HepG2 (cell line): ENCODE data around the gene RIPOR1. TPM values are rescaled to one million over a fixed set of nuclear protein-coding genes. Genes with fewer than 3 reads are reported as not detected.

Experiments
- ATM ChIP-seq: fragments of 450-650 bp; IDR thresholded peaks from 2 replicates; pipeline ENCODE4 v1.7.1; 2017; ENCODE audit warnings: mild to moderate bottlenecking, borderline replicate concordance
- FOXP4 ChIP-seq: sonication (generic); formaldehyde crosslinking; IDR thresholded peaks from 2 replicates; pipeline ENCODE4 v1.4.0; 2020; ENCODE audit warnings: missing genetic modification reagents
- HES4 ChIP-seq: sonication (generic); formaldehyde crosslinking; IDR thresholded peaks from 2 replicates; pipeline ENCODE4 v1.9.0; 2021; ENCODE audit warnings: mild to moderate bottlenecking, missing genetic modification reagents, borderline replicate concordance
- HOXA5 ChIP-seq: sonication (generic); formaldehyde crosslinking; IDR thresholded peaks from 2 replicates; pipeline ENCODE4 v1.4.0; 2020; ENCODE audit warnings: missing genetic modification reagents
- MEF2D ChIP-seq: sonication (generic); formaldehyde crosslinking; IDR thresholded peaks from 2 replicates; pipeline ENCODE4 v1.5.1; 2020; ENCODE audit warnings: mild to moderate bottlenecking, missing genetic modification reagents
- MTA1 ChIP-seq: sonication (generic); formaldehyde crosslinking; IDR thresholded peaks from 2 replicates; pipeline ENCODE4 v1.4.0; 2020; ENCODE audit warnings: missing genetic modification reagents, mild to moderate bottlenecking, borderline replicate concordance
- NR1H2 ChIP-seq: sonication (generic); formaldehyde crosslinking; IDR thresholded peaks from 2 replicates; pipeline ENCODE4 v1.8.1; 2022; ENCODE audit warnings: low read depth, missing genetic modification reagents, borderline replicate concordance
- RFXAP ChIP-seq: sonication (generic); formaldehyde crosslinking; IDR thresholded peaks from 2 replicates; pipeline ENCODE4 v1.4.0; 2020; ENCODE audit warnings: missing genetic modification reagents, borderline replicate concordance
- SATB2 ChIP-seq: sonication (generic); formaldehyde crosslinking; IDR thresholded peaks from 2 replicates; pipeline ENCODE4 v1.5.0; 2020; ENCODE audit warnings: missing genetic modification reagents
- SMARCE1 ChIP-seq: fragments of 450-650 bp; IDR thresholded peaks from 2 replicates; pipeline ENCODE4 v1.6.1; 2017; ENCODE audit warnings: borderline replicate concordance
- SNAI1 ChIP-seq: sonication (generic); formaldehyde crosslinking; IDR thresholded peaks from 2 replicates; pipeline ENCODE4 v1.5.0; 2020; ENCODE audit warnings: mild to moderate bottlenecking, missing genetic modification reagents, borderline replicate concordance
- SOX6 ChIP-seq, 2 experiments: fragments of 450-650 bp in 1 of 2; sonication (generic) in 1 of 2; formaldehyde crosslinking in 1 of 2; IDR thresholded peaks; 2 replicates each; pipeline versions ENCODE4 v1.4.0 to v1.6.1; 2017 to 2020; ENCODE audit warnings: antibody characterized with exemption in 1 of 2, mild to moderate bottlenecking in 1 of 2, missing genetic modification reagents in 1 of 2
- ZIK1 ChIP-seq: sonication (generic); formaldehyde crosslinking; IDR thresholded peaks from 2 replicates; pipeline ENCODE4 v1.5.0; 2020; ENCODE audit warnings: mild to moderate bottlenecking, low read depth, missing genetic modification reagents, borderline replicate concordance
- ZNF121 ChIP-seq: sonication (generic); formaldehyde crosslinking; IDR thresholded peaks from 2 replicates; pipeline ENCODE4 v1.5.0; 2020; ENCODE audit warnings: mild to moderate bottlenecking, missing genetic modification reagents
- ZNF678 ChIP-seq: sonication (generic); formaldehyde crosslinking; IDR thresholded peaks from 2 replicates; pipeline ENCODE4 v1.4.0; 2020; ENCODE audit warnings: mild to moderate bottlenecking, missing genetic modification reagents
- ZNF747 ChIP-seq: sonication (generic); formaldehyde crosslinking; IDR thresholded peaks from 2 replicates; pipeline ENCODE4 v1.8.1; 2023; ENCODE audit warnings: missing genetic modification reagents, mild to moderate bottlenecking, borderline replicate concordance
- ZZZ3 ChIP-seq: sonication (generic); formaldehyde crosslinking; IDR thresholded peaks from 2 replicates; pipeline ENCODE4 v1.4.0; 2020; ENCODE audit warnings: missing genetic modification reagents, mild to moderate bottlenecking, borderline replicate concordance
- polyA plus RNA-seq, 8 experiments: library from polyadenylated mRNA; depleted of rRNA in 3 of 8; stranded (reverse) in 7 of 8; unstranded in 1 of 8; fragments of >200 nt; fragmentation: Illumina TruSeq in 4 of 8; extraction: Trizol in 4 of 8; gene quantifications; 2 replicates each; pipeline versions ENCODE4 v1.2.1 to v1.2.3, GENCODE V29; 2011 to 2016; ENCODE audit warnings: low read depth in 4 of 8, missing spikeins in 1 of 8, mixed read lengths in 1 of 8; ENCODE audit not compliant: insufficient read depth in 1 of 8
- total RNA-seq, 5 experiments: library from RNA; depleted of rRNA; stranded (reverse); fragments of >200 nt; fragmentation: Illumina TruSeq; extraction: Trizol; gene quantifications; 2 replicates each; pipeline ENCODE4 v1.2.3, GENCODE V29; 2016; ENCODE audit warnings: low read depth in 1 of 5
- TF ChIP-seq, protein P1 (sequence below): IDR thresholded peaks from 2 replicates; pipeline ENCODE4 v1.6.1; 2018; ENCODE audit warnings: missing genetic modification reagents, mild to moderate bottlenecking, missing compliant biosample characterization
- TF ChIP-seq, protein P2 (sequence below): sonication (generic); formaldehyde crosslinking; IDR thresholded peaks from 2 replicates; pipeline ENCODE4 v1.5.0; 2020; ENCODE audit warnings: mild to moderate bottlenecking, missing genetic modification reagents, borderline replicate concordance

The RIPOR1 gene
- total and polyA plus RNA-seq, 2 of the 13 experiments (the other 11 are each of a cell fraction or from before 2014, with no cell fraction given) = 4.6 to 8.1 TPM

- no peak for TF ChIP-seq SNAI1
- TF ChIP-seq MTA1 (CRISPR knock-in tag) = peak; percentile 92; the same call in 1 of the 2 replicates
- TF ChIP-seq FOXP4 (CRISPR knock-in tag) = 0 out of 2 replicates have a peak, but pooled peaks have one; percentile 18
- TF ChIP-seq HES4 (CRISPR knock-in tag) = peak; percentile 97
- no peak for TF ChIP-seq SATB2
- peak; percentile 73 for TF ChIP-seq RFXAP
- TF ChIP-seq ZNF747 (CRISPR knock-in tag) = peak; percentile 95
- TF ChIP-seq HOXA5 = peak; percentile 96
- no peak for TF ChIP-seq MEF2D (CRISPR knock-in tag)
- TF ChIP-seq ZIK1 (CRISPR knock-in tag) = peak; percentile 82; the same call in 1 of the 2 replicates
- TF ChIP-seq, protein P1, sequence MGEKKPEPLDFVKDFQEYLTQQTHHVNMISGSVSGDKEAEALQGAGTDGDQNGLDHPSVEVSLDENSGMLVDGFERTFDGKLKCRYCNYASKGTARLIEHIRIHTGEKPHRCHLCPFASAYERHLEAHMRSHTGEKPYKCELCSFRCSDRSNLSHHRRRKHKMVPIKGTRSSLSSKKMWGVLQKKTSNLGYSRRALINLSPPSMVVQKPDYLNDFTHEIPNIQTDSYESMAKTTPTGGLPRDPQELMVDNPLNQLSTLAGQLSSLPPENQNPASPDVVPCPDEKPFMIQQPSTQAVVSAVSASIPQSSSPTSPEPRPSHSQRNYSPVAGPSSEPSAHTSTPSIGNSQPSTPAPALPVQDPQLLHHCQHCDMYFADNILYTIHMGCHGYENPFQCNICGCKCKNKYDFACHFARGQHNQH (CRISPR knock-in tag) = no peak; the same call in 1 of the 2 replicates
- TF ChIP-seq ATM = no peak
- no peak for TF ChIP-seq SOX6 (IDR thresholded peaks at IDR 0.05)
- TF ChIP-seq SOX6 (CRISPR knock-in tag; IDR thresholded peaks at IDR 0.05) = no peak
- TF ChIP-seq ZNF678 (CRISPR knock-in tag) = peak; percentile 72; the same call in 1 of the 2 replicates
- TF ChIP-seq, protein P2, sequence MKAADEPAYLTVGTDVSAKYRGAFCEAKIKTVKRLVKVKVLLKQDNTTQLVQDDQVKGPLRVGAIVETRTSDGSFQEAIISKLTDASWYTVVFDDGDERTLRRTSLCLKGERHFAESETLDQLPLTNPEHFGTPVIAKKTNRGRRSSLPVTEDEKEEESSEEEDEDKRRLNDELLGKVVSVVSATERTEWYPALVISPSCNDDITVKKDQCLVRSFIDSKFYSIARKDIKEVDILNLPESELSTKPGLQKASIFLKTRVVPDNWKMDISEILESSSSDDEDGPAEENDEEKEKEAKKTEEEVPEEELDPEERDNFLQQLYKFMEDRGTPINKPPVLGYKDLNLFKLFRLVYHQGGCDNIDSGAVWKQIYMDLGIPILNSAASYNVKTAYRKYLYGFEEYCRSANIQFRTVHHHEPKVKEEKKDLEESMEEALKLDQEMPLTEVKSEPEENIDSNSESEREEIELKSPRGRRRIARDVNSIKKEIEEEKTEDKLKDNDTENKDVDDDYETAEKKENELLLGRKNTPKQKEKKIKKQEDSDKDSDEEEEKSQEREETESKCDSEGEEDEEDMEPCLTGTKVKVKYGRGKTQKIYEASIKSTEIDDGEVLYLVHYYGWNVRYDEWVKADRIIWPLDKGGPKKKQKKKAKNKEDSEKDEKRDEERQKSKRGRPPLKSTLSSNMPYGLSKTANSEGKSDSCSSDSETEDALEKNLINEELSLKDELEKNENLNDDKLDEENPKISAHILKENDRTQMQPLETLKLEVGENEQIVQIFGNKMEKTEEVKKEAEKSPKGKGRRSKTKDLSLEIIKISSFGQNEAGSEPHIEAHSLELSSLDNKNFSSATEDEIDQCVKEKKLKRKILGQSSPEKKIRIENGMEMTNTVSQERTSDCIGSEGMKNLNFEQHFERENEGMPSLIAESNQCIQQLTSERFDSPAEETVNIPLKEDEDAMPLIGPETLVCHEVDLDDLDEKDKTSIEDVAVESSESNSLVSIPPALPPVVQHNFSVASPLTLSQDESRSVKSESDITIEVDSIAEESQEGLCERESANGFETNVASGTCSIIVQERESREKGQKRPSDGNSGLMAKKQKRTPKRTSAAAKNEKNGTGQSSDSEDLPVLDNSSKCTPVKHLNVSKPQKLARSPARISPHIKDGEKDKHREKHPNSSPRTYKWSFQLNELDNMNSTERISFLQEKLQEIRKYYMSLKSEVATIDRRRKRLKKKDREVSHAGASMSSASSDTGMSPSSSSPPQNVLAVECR (CRISPR knock-in tag) = peak; percentile 87
- peak; percentile 45; the same call in 1 of the 2 replicates for TF ChIP-seq ZNF121 (CRISPR knock-in tag)
- no peak for TF ChIP-seq NR1H2 (CRISPR knock-in tag)
- no peak for TF ChIP-seq SMARCE1
- TF ChIP-seq ZZZ3 = no peak
These were observed 34.5 kb downstream of the RIPOR1 start (continued) for GRCh38 chr16:67562918-67563707.
